Measurements from ENCODE around the gene SOCS1. TPM values are rescaled to one million over a fixed set of nuclear protein-coding genes. Genes with fewer than 3 reads are reported as not detected.

SOCS1 gene, protein sequence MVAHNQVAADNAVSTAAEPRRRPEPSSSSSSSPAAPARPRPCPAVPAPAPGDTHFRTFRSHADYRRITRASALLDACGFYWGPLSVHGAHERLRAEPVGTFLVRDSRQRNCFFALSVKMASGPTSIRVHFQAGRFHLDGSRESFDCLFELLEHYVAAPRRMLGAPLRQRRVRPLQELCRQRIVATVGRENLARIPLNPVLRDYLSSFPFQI
- 1 to 10 TPM; 3.8 to 6.7 (median 5.9) TPM for total RNA-seq (2021; fragmentation: NEBNext Ultra II Directional; extraction: Animal tissue kit (Norgen Biotek cat#: 25700))
- long read RNA-seq, partial matches to known transcripts, result 0 of 3 reads
- long read RNA-seq, other reads (novel, unspliced or antisense), result 0 of 3 reads

DNA sequence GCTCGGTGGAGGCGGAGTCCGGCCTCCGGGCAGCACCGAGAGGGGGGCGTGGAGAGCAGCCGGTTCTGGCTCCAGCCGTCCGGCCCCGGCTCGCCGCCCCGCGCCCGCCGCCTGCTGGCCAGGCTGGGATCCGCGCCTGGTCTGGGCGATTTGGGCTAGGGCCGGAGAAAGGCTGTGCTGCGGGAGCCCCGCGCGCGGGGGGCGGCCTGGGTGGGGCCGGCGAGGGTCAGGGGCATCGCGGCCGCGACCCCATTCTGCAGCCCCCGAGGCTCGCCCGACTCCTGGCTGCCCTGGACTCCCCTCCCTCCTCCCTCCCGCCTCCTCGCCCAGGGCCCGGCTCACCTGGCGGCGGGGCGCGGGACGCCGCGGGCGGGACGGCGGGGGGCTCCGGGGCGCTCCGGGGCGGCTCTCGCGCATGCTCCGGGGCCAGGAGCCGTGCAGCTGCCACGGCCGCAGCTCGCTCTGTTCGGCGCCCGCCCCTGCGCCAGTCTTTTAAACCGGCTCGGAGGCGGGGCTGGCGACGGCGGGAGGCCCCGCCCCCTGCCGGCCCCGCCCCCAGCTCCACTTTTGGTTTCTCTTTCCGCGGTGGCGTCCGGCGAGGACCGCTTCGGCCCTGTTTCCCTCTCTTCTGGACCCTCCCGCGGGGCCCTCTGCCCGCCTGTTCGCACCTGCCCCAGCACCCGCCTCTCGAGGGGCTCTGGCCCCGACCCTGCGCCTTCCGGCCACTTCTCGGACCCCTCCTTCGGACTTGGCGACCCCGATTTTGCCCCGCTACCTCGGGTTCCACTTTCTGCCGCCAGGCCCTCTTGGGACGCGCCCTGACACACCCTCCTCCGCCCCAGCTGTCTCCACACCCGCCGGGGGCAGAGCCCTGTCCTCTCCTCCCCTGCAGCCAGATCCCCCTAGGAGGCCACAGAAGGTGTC is at the start of gene SOCS1:
Gene SOCS1 (minus strand): TSS at position 468 of the 924 bp plus-strand sequence. CDS start 726 bp downstream, outside the sequence.
- peak within 1 kb of the TSS; percentile 97 for H3K4me3 Mint-ChIP-seq
- DNase-seq, result peak; percentile 79
- TF ChIP-seq, protein P1, sequence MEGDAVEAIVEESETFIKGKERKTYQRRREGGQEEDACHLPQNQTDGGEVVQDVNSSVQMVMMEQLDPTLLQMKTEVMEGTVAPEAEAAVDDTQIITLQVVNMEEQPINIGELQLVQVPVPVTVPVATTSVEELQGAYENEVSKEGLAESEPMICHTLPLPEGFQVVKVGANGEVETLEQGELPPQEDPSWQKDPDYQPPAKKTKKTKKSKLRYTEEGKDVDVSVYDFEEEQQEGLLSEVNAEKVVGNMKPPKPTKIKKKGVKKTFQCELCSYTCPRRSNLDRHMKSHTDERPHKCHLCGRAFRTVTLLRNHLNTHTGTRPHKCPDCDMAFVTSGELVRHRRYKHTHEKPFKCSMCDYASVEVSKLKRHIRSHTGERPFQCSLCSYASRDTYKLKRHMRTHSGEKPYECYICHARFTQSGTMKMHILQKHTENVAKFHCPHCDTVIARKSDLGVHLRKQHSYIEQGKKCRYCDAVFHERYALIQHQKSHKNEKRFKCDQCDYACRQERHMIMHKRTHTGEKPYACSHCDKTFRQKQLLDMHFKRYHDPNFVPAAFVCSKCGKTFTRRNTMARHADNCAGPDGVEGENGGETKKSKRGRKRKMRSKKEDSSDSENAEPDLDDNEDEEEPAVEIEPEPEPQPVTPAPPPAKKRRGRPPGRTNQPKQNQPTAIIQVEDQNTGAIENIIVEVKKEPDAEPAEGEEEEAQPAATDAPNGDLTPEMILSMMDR (IDR thresholded peaks at IDR 0.05), result peak; percentile 98
- H3K27me3 Mint-ChIP-seq (ENCODE audit: insufficient read depth), result no peaks in the 10 kb centered on the region
- peaks cover 48% of the 10 kb centered on the region for H3K4me1 Mint-ChIP-seq (ENCODE audit: low read depth)
- no peaks in the 10 kb centered on the region for H3K9me3 Mint-ChIP-seq
- no peaks in the 10 kb centered on the region; the same call in 1 of the 2 replicates for H3K36me3 Mint-ChIP-seq (ENCODE audit: low read depth)
- H3K27ac Mint-ChIP-seq, result peak within 1 kb of the TSS; percentile 99

DNA sequence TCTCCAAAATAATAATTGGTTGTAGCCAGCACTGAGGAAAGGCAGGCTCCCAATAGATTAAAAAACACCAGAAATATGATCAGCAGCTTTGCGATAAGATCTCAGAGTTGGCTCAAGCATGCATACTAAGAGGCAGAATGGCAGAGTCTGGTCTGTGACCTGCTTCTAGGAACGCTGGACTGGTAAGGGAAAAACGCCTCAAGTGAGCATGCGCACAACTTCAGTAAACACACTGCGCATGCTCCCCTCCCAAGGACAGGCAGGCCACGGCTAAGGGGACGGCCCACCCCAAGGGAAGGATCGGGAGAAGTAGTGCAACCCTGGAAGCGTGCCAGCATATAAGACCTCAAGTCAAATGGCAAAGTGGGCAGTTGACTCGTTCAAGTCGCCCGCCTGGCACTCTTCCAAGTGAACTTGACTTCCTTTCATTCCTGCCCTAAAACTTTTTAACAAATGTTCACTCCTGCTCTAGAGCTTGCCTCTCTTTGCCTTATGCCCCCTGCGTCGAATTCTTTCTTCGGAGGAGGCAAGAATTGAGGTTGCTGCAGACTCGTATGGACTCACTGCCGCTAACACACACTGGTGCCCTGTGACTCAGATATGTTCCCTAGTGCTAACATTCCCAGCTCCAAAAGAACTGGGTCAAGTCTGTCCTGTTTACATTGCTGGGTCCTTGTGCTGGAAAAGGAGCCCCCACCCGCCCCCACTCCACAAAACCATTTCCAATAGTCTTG is 47.6 kb upstream of the SOCS1 start:
- Mint-ChIP-seq H3K4me3 (no peak overlapping the region), H3K27ac (no peak overlapping the region), H3K36me3 (ENCODE audit: low read depth) (no peaks in the 10 kb centered on the region), H3K4me1 (ENCODE audit: low read depth) (peaks cover 9% of the 10 kb centered on the region; the same call in 1 of the 2 replicates), H3K27me3 (ENCODE audit: insufficient read depth) (peaks cover 3% of the 10 kb centered on the region), H3K9me3 (no peaks in the 10 kb centered on the region)
- no peak for DNase-seq
- TF ChIP-seq, protein P1 (IDR thresholded peaks at IDR 0.05), result no peak

DNA sequence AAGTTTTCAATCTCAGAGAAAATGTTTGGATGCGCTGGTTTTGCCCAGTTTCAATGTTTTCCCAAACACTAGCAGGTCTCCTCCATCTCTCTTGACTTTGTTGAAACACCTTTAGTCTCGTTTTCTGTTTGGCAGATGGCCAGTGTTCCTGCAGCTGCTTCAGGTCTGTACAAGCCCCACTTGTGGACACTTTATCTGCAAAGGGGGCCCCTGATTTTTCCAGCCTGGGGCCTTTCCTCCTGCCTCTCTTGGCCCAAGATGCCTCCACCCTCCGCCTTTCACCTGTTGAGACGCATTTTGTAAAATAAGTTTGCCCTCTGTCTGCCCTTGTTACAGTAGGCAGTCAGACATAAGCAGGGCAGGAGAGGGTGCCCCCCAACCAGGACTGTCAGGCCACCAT is 47.0 kb upstream of the SOCS1 start:
- H3K27me3 Mint-ChIP-seq (ENCODE audit: insufficient read depth), result peaks cover 3% of the 10 kb centered on the region
- no peaks in the 10 kb centered on the region for H3K36me3 Mint-ChIP-seq (ENCODE audit: low read depth)
- no peak overlapping the region for H3K4me3 Mint-ChIP-seq
- peaks cover 9% of the 10 kb centered on the region; the same call in 1 of the 2 replicates for H3K4me1 Mint-ChIP-seq (ENCODE audit: low read depth)
- TF ChIP-seq, protein P1 (IDR thresholded peaks at IDR 0.05), result no peak
- no peaks in the 10 kb centered on the region for H3K9me3 Mint-ChIP-seq
- no peak for DNase-seq
- no peak overlapping the region for H3K27ac Mint-ChIP-seq

DNA sequence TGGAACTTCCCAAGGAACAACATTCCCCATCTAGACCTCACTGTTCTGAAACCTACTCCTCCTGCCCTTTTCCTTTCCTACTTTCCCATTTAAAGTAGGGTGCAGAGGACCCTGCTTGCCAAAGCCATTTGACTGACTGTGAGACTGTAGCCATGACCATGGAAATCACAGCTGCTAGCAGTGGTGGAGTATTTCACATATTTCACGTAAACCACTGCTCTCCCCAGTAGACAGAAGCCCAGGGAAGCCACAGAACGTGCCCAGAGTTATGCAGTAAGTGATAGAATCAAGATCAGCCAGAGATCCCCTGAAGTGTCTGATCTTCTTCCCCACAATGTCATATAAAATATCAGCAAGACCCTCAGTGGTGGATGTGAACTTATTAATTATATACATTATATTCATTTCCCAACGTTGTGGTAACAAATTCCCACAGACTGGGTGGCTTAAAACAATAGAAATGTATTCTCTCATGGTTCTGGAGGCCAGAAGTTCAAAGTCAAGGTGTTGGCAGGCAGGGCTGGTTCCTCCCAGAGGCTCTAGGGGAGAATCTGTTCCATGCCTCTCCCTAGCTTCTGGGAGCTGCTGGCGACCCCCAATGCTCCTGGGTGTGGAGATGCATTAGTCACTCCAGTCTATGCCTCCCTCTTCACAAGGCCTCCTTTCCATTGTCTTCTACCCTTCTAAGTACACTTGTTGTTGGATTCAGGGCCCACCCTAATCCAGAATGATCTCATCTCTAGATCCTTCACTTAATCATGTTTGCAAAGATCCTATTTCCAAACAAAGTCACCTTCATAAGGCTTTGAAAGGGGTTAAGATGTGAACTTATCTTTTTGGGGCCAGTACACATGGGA is 45.9 kb upstream of the SOCS1 start:
- Mint-ChIP-seq H3K4me1 (ENCODE audit: low read depth) (peaks cover 17% of the 10 kb centered on the region), H3K27ac (no peak overlapping the region), H3K27me3 (ENCODE audit: insufficient read depth) (peaks cover 3% of the 10 kb centered on the region), H3K9me3 (no peaks in the 10 kb centered on the region), H3K36me3 (ENCODE audit: low read depth) (no peaks in the 10 kb centered on the region), H3K4me3 (no peak overlapping the region)
- DNase-seq, result no peak
- TF ChIP-seq, protein P1 (IDR thresholded peaks at IDR 0.05), result no peak

Measured in HFFc6 (cell line).